Measurements from ENCODE around the gene SEMA5A. TPM values are rescaled to one million over a fixed set of nuclear protein-coding genes. Genes with fewer than 3 reads are reported as not detected.

Gene SEMA5A
- total and polyA plus RNA-seq, 2 of the 8 experiments (the other 6 are each of a cell fraction or from before 2014, with no cell fraction given): 5.3 to 8.9 TPM

DNA sequence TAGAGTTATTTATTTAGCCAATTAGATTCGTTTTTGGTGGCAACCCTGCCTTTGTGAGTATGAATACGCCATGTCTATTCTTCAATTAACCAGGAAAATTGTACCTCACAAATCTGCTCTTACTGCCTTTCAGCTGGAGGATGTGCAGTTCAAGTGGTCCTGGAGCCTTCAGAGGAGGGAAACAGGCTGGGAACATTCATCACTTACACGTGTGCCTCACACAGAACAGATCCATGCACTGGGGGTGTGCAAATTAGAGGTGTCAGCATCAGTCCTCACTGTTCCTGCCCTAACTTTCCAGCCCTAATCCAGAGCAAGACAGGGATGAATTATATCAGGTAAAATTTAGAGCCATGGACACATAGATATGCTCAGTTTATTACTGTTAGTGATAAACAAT, 65.4 kb downstream of the SEMA5A start:
- H2BK15ac ChIP-seq (ENCODE audit: low read length): no peak overlapping the region
- no peak overlapping the region for H3K9ac ChIP-seq (replicated peaks in 1 of 4; ENCODE audit: extremely low read depth in 1 of 4, low read depth in 3 of 4, low read length in 3 of 4)
- no peak overlapping the region for H2AFZ ChIP-seq (ENCODE audit: low read length)
- no peak overlapping the region for H3K18ac ChIP-seq (ENCODE audit: extremely low read depth, low read length)
- H3K4me1 ChIP-seq (replicated peaks in 1 of 4; ENCODE audit: control insufficient read depth in 3 of 4, insufficient read depth in 4 of 4, low read length in 3 of 4): no peaks in the 10 kb centered on the region; a peak in 3 of 7 replicates
- H3K23ac ChIP-seq (ENCODE audit: insufficient read length): no peak overlapping the region
- H3K4ac ChIP-seq (replicated peaks; ENCODE audit: insufficient read length, low read depth, low read length): no peak overlapping the region
- no peaks in the 10 kb centered on the region for H4K20me1 ChIP-seq (replicated peaks in 1 of 2; ENCODE audit: control insufficient read depth in 1 of 2, insufficient read depth in 2 of 2, low read length in 2 of 2)
- H4K8ac ChIP-seq (ENCODE audit: extremely low read depth, insufficient read depth, low read length): no peak overlapping the region
- H2BK12ac ChIP-seq (ENCODE audit: low read depth, low read length): no peak overlapping the region
- no peak overlapping the region for H4K91ac ChIP-seq (replicated peaks; ENCODE audit: insufficient read length, low read length)
- no peak for FAIRE-seq
- H3K27ac ChIP-seq (ENCODE audit: low read depth, low read length): no peak overlapping the region
- H3K23me2 ChIP-seq (ENCODE audit: low read depth, low read length): no peaks in the 10 kb centered on the region
- no peak overlapping the region for H4K5ac ChIP-seq (ENCODE audit: insufficient read length, low read depth, low read length)
- no peak overlapping the region for H3K4me2 ChIP-seq (ENCODE audit: insufficient read depth in 1 of 2, low read depth in 2 of 2, low read length in 2 of 2)
- peaks cover 13 to 15% of the 10 kb centered on the region in 2 experiments; a peak in 3 of 4 replicates for H3K9me3 ChIP-seq (ENCODE audit: insufficient read depth in 2 of 2, low read depth in 1 of 2, low read length in 1 of 2)
- no peak overlapping the region for H2BK120ac ChIP-seq (replicated peaks; ENCODE audit: low read depth, low read length)
- no peaks in the 10 kb centered on the region for H3K36me3 ChIP-seq (ENCODE audit: control insufficient read depth in 2 of 4, insufficient read depth in 4 of 4, low read length in 3 of 4)
- no peaks in the 10 kb centered on the region for H3K27me3 ChIP-seq (replicated peaks in 1 of 4; ENCODE audit: control insufficient read depth in 3 of 4, extremely low read depth in 1 of 4, insufficient read depth in 3 of 4, low read length in 3 of 4)
- TF ChIP-seq SUZ12 (IDR thresholded peaks at IDR 0.05; ENCODE audit: low read length): no peak
- DNase-seq (ENCODE audit: low read depth in 1 of 2, low spot score in 2 of 2): no peak
- WGBS, 2 experiments (ENCODE audit: extremely low coverage in 1 of 2, insufficient coverage in 1 of 2, insufficient read length in 1 of 2, insufficient replicate concordance in 2 of 2, low coverage in 1 of 2, low lambda C conversion rate in 2 of 2, missing lambda C conversion rate in 1 of 2): 93% methylated on average over 3 of the region's 3 CpGs; no CpG with 5 or more reads in 1 of the 2 experiments
- no peak overlapping the region for H2AK5ac ChIP-seq (ENCODE audit: low read depth, low read length)
- POLR2A ChIA-PET (ENCODE audit: partially characterized antibody): no interaction called here
- H2BK5ac ChIP-seq (ENCODE audit: low read depth, low read length): no peak overlapping the region
- CTCF ChIA-PET (ENCODE audit: partially characterized antibody): interaction anchor here (3.1 kb wide), 1 partner anchor 17 kb away, joined by 10 read pairs; no protein-coding TSS in a partner anchor
- no peak overlapping the region for H2BK20ac ChIP-seq (ENCODE audit: low read length)
- no peak overlapping the region for H3K4me3 ChIP-seq (ENCODE audit: extremely low read depth in 1 of 4, insufficient read depth in 2 of 4, low read depth in 3 of 4, low read length in 4 of 4)
- H3K79me2 ChIP-seq (ENCODE audit: control insufficient read depth in 1 of 2, insufficient read depth in 2 of 2, low read length in 2 of 2): no peaks in the 10 kb centered on the region
- no peaks in the 10 kb centered on the region; the same call in 1 of the 2 replicates for H3K79me1 ChIP-seq (ENCODE audit: low read depth, low read length)
- H3K56ac ChIP-seq (replicated peaks; ENCODE audit: insufficient read length, low read depth, low read length): no peak overlapping the region
- no peak overlapping the region for H3K14ac ChIP-seq (ENCODE audit: insufficient read length)

Data from H1 (cell line).